Tibial nerve (tissue), 4 donors: ENCODE data around the gene STK16. TPM values are rescaled to one million over a fixed set of nuclear protein-coding genes. Genes with fewer than 3 reads are reported as not detected.

Source experiments
- DNase-seq, 2 donors: peaks; one replicate each; pipeline ENCODE4 v3.0.0-alpha.2; 2019; ENCODE audit warnings: low spot score in 2 of 2
- H3K27ac ChIP-seq, 4 donors: fragments of 200-600 bp; sonication (generic) in 3 of 4; one replicate each; pipeline ENCODE4 v1.5.1; 2017 to 2019; ENCODE audit warnings: mild to moderate bottlenecking in 1 of 4
- H3K27me3 ChIP-seq, 2 donors: fragments of 200-600 bp; sonication (generic) in 1 of 2; one replicate each; pipeline versions ENCODE4 v1.5.1 to v1.6.0; 2017 to 2019
- H3K36me3 ChIP-seq, 3 donors: fragments of 200-600 bp; sonication (generic); one replicate each; pipeline ENCODE4 v1.5.1; 2018 to 2019
- H3K4me1 ChIP-seq, 4 donors: fragments of 200-600 bp; sonication (generic) in 3 of 4; one replicate each; pipeline ENCODE4 v1.5.1; 2017 to 2019
- H3K4me3 ChIP-seq, 4 donors: fragments of 200-600 bp; sonication (generic) in 3 of 4; one replicate each; pipeline ENCODE4 v1.5.1; 2017 to 2019; ENCODE audit warnings: mild to moderate bottlenecking in 1 of 4, moderate library complexity in 1 of 4
- H3K9me3 ChIP-seq, 4 donors: fragments of 200-600 bp; sonication (generic) in 3 of 4; one replicate each; pipeline ENCODE4 v1.5.1; 2017 to 2019
- CTCF ChIP-seq, 5 experiments: fragments of 200-600 bp in 3 of 5; fragments of 450-650 bp in 2 of 5; sonication (generic) in 3 of 5; IDR thresholded peaks; one replicate each; pipeline ENCODE4 v1.5.1; 2016 to 2019; ENCODE audit warnings: antibody characterized with exemption in 5 of 5, mild to moderate bottlenecking in 3 of 5, moderate library complexity in 2 of 5
- EP300 ChIP-seq, 2 donors: sonication (generic); formaldehyde crosslinking; IDR thresholded peaks; one replicate each; pipeline ENCODE4 v1.6.1; 2017; ENCODE audit warnings: antibody characterized with exemption in 2 of 2, mild to moderate bottlenecking in 1 of 2
- POLR2A ChIP-seq, 2 donors: fragments of 450-650 bp; IDR thresholded peaks; one replicate each; pipeline ENCODE4 v1.6.1; 2017; ENCODE audit warnings: antibody characterized with exemption in 2 of 2, mild to moderate bottlenecking in 2 of 2, moderate library complexity in 2 of 2
- WGBS, 2 donors: methylation state at CpG; one replicate each; pipeline ENCODE4 v1.1.5; 2018; 5-methylcytosine and 5-hydroxymethylcytosine counted together
- total RNA-seq, 4 donors: library from RNA; depleted of rRNA; stranded (reverse); fragments of >200 nt; gene quantifications; one replicate each; pipeline ENCODE4 v1.1.0, GENCODE V29; 2016

STK16 gene
- total RNA-seq, 4 donors from 2014 or later, result 9.6 to 17.7 (median 15.3) TPM

- Histone ChIP-seq H3K36me3 (peaks cover 0 to 30% (median 6%) of the 10 kb centered on the region in 3 donors), H3K27ac (peak overlapping the region; percentile 76 to 100 (median 100)), H3K4me1 (peaks cover 0 to 81% (median 44%) of the 10 kb centered on the region in 4 donors), H3K4me3 (no peak overlapping the region), H3K9me3 (no peaks in the 10 kb centered on the region), H3K27me3 (no peaks in the 10 kb centered on the region)
- 73 to 81% methylated on average over 10 of the region's 10 CpGs for WGBS, 2 donors
- DNase-seq, result no peak
- TF ChIP-seq POLR2A (IDR thresholded peaks at IDR 0.05) (no peak), EP300 (IDR thresholded peaks at IDR 0.05) (no peak), CTCF (IDR thresholded peaks at IDR 0.05) (no peak)
Measured at GRCh38 chr2:219287580-219288265, 42.4 kb downstream of the STK16 start.

- Histone ChIP-seq H3K27me3 (no peaks in the 10 kb centered on the region), H3K36me3 (peaks cover 0 to 15% (median 6%) of the 10 kb centered on the region in 3 donors), H3K4me3 (no peak overlapping the region), H3K27ac (peak overlapping the region; percentile 76 to 100 (median 100)), H3K9me3 (no peaks in the 10 kb centered on the region), H3K4me1 (peaks cover 0 to 74% (median 43%) of the 10 kb centered on the region in 4 donors)
- no peak for DNase-seq
- no peak for TF ChIP-seq POLR2A (IDR thresholded peaks at IDR 0.05)
- TF ChIP-seq CTCF (IDR thresholded peaks at IDR 0.05), result no peak
- TF ChIP-seq EP300 (IDR thresholded peaks at IDR 0.05), result no peak
- WGBS, 2 donors, result 61 to 62% methylated on average over 5 to 6 of the region's 6 CpGs
Measured at GRCh38 chr2:219289195-219289536, 43.9 kb downstream of the STK16 start.

GRCh38 chr2:219289537-219290361 is 44.5 kb downstream of the STK16 start:
- no peak overlapping the region for H3K4me3 ChIP-seq
- H3K9me3 ChIP-seq, result no peaks in the 10 kb centered on the region
- H3K27me3 ChIP-seq, result no peaks in the 10 kb centered on the region
- peak in 1 of 5 experiments; percentile 29 for TF ChIP-seq CTCF (IDR thresholded peaks at IDR 0.05)
- peak; percentile 95 to 98 for TF ChIP-seq EP300 (IDR thresholded peaks at IDR 0.05)
- TF ChIP-seq POLR2A (IDR thresholded peaks at IDR 0.05), result peak in 1 of 2 donors; percentile 63
- H3K27ac ChIP-seq, result peak overlapping the region; percentile 80 to 100 (median 100)
- peaks cover 0 to 74% (median 42%) of the 10 kb centered on the region in 4 donors for H3K4me1 ChIP-seq
- H3K36me3 ChIP-seq, result peaks cover 0 to 10% (median 5%) of the 10 kb centered on the region in 3 donors
- WGBS, 2 donors, result 19 to 24% methylated on average over 15 to 16 of the region's 16 CpGs
- peak; percentile 73 to 76 for DNase-seq

- Histone ChIP-seq H3K27me3 (no peaks in the 10 kb centered on the region), H3K9me3 (no peaks in the 10 kb centered on the region), H3K4me3 (no peak overlapping the region), H3K27ac (peak overlapping the region; percentile 80 to 100 (median 100)), H3K4me1 (peaks cover 0 to 72% (median 38%) of the 10 kb centered on the region in 4 donors), H3K36me3 (peaks cover 0 to 1% (median 0%) of the 10 kb centered on the region in 3 donors)
- no peak for TF ChIP-seq EP300 (IDR thresholded peaks at IDR 0.05)
- TF ChIP-seq CTCF (IDR thresholded peaks at IDR 0.05), result no peak
- DNase-seq, result no peak
- WGBS, 2 donors, result 75 to 82% methylated on average over 16 of the region's 16 CpGs
Measured at GRCh38 chr2:219290381-219291171, 45.3 kb downstream of the STK16 start.
